ENCODE measurements around the gene PLN. TPM values are rescaled to one million over a fixed set of nuclear protein-coding genes. Genes with fewer than 3 reads are reported as not detected.

The PLN gene
- total and polyA plus RNA-seq, 8 donors: 2.3 to 13.3 (median 3.8) TPM

DNA sequence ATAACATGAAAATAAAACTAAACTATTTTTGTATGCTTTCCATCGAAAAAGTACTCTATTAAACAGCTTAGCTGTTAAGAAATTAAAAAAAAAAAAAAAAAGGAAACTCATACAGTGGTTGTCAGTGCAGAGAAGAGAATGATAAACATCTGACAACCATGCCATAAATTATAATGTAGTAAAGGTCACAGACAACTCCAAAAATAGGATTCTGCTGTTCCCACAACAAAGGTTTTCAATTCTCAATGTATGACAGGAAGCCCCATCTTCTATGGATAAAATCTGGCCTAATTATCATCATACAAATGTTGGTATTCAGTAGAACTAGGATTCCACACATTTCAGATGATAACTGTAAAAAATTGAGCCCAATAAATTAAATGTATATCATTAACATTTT, 5.0 kb downstream of the PLN start:
- intact Hi-C loops (cut with DNase I): no loop called here
- H3K27ac ChIP-seq: no peak overlapping the region
- H3K4me3 ChIP-seq: no peak overlapping the region
- peaks cover 0 to 3% of the 10 kb centered on the region in 2 donors for H3K4me1 ChIP-seq
- DNase-seq (no peak), ATAC-seq (no peak)
- H3K9me3 ChIP-seq: no peaks in the 10 kb centered on the region
- H3K27me3 ChIP-seq: no peaks in the 10 kb centered on the region
- H3K36me3 ChIP-seq: no peaks in the 10 kb centered on the region
- TF ChIP-seq CTCF (IDR thresholded peaks at IDR 0.05): no peak

DNA sequence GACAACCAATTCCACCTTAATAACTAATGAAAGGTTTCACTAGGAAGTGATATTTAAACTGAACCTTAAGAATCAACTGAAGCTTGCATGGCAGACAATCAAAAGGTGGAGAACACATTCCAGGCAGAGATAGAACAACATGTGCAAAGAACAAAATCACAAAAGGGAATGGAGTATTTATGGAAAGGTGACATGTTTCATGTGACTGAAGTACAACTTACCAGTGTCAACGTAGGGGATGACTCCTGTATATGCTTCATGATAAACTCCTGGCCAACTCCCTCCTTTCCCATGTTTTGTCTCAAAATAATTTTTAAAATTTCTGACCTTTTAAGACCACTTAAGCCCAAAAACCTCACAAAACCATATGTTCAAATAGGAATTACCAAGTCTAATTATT, 6.6 kb downstream of the PLN start:
- no peaks in the 10 kb centered on the region for H3K9me3 ChIP-seq
- no peaks in the 10 kb centered on the region for H3K36me3 ChIP-seq
- DNase-seq (no peak), ATAC-seq (no peak)
- no peak for TF ChIP-seq CTCF (IDR thresholded peaks at IDR 0.05)
- H3K4me3 ChIP-seq: no peak overlapping the region
- no peak overlapping the region for H3K27ac ChIP-seq
- intact Hi-C loops (cut with DNase I): no loop called here
- H3K4me1 ChIP-seq: peaks cover 0 to 10% of the 10 kb centered on the region in 2 donors
- no peaks in the 10 kb centered on the region for H3K27me3 ChIP-seq

- Histone ChIP-seq H3K36me3 (no peaks in the 10 kb centered on the region), H3K4me3 (no peak overlapping the region), H3K4me1 (peaks cover 0 to 7% of the 10 kb centered on the region in 2 donors), H3K27me3 (no peaks in the 10 kb centered on the region), H3K27ac (peak overlapping the region in 1 of 2 donors; percentile 19), H3K9me3 (no peaks in the 10 kb centered on the region)
- intact Hi-C loops (cut with DNase I): no loop called here
- ATAC-seq (no peak), DNase-seq (no peak)
- no peak for TF ChIP-seq CTCF (IDR thresholded peaks at IDR 0.05)
Measured at GRCh38 chr6:118558464-118559217, 10.5 kb downstream of the PLN start.

DNA sequence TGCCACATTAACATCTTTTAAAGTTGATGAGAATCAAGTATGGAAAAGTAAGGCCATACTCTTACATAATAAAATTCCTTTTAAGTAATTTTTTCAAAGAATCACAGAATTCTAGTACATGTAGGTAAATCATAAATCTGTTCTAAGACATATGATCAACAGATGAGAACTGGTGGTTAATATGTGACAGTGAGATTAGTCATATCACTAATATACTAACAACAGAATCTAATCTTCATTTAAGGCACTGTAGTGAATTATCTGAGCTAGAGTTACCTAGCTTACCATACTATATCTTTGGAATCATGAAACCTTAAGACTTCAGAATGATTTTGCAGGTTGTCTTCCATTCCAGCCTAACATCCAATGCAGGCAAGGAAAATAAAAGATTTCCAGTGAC, 11.6 kb downstream of the PLN start:
- H3K4me3 ChIP-seq: no peak overlapping the region
- ATAC-seq: no peak
- intact Hi-C loops (cut with DNase I): no loop called here

DNA sequence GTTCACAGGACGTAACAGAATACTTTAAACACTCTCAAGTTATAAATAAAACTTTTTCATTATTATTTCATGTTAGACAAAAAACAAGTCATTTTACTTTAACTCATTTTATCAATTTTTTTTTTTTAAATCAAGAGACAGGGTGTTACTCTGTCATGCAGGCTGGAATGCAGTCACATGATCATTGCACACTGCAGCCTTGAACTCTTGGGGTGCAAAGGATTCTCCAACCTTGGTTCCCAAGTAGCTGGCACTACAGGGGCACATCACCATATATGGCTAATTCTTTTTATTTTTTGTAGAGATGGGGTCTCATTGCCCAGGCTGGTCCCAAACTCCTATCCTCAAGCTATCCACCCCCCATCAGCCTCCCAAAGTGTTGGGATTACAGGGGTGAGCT, 14.2 kb downstream of the PLN start:
- no peak for ATAC-seq

More for the DNA sequence above, 11.6 kb downstream of the PLN start:
- Histone ChIP-seq H3K27ac (no peak overlapping the region), H3K36me3 (no peaks in the 10 kb centered on the region), H3K9me3 (no peaks in the 10 kb centered on the region), H3K4me1 (peaks cover 0 to 7% of the 10 kb centered on the region in 2 donors), H3K27me3 (no peaks in the 10 kb centered on the region)
- no peak for DNase-seq
- no peak for TF ChIP-seq CTCF (IDR thresholded peaks at IDR 0.05)

More for the DNA sequence above, 14.2 kb downstream of the PLN start:
- no peak for TF ChIP-seq CTCF (IDR thresholded peaks at IDR 0.05)
- no peak overlapping the region for H3K4me3 ChIP-seq
- no peak for DNase-seq
- H3K9me3 ChIP-seq: no peaks in the 10 kb centered on the region
- peaks cover 0 to 3% of the 10 kb centered on the region in 2 donors for H3K36me3 ChIP-seq
- H3K27ac ChIP-seq: no peak overlapping the region
- intact Hi-C loops (cut with DNase I): no loop called here
- H3K27me3 ChIP-seq: no peaks in the 10 kb centered on the region
- peaks cover 0 to 7% of the 10 kb centered on the region in 2 donors for H3K4me1 ChIP-seq

All from left lung (tissue), 10 donors.